ENCODE results near the gene SLC2A6. TPM values are rescaled to one million over a fixed set of nuclear protein-coding genes. Genes with fewer than 3 reads are reported as not detected.

Gene SLC2A6
- total RNA-seq, 1 donor from 2014 or later, result 9.4 TPM

- DNase-seq (ENCODE audit: low spot score), result no peak
Measured at GRCh38 chr9:133496861-133497842, 18.3 kb upstream of the SLC2A6 start.

GRCh38 chr9:133495327-133496293 is 16.7 kb upstream of the SLC2A6 start:
- DNase-seq (ENCODE audit: low spot score), result no peak

- no peak for DNase-seq (ENCODE audit: low spot score)
Measured at GRCh38 chr9:133494636-133495326, 15.9 kb upstream of the SLC2A6 start.

- no peak for DNase-seq (ENCODE audit: low spot score)
Measured at GRCh38 chr9:133493845-133494540, 15.1 kb upstream of the SLC2A6 start.

GRCh38 chr9:133493428-133493827 is 14.5 kb upstream of the SLC2A6 start:
- no peak for DNase-seq (ENCODE audit: low spot score)

GRCh38 chr9:133492061-133493021 is 13.4 kb upstream of the SLC2A6 start:
- DNase-seq (ENCODE audit: low spot score), result no peak

- no peak for DNase-seq (ENCODE audit: low spot score)
Measured at GRCh38 chr9:133491656-133491925, 12.7 kb upstream of the SLC2A6 start.

- DNase-seq (ENCODE audit: low spot score), result no peak
Measured at GRCh38 chr9:133490865-133491655, 12.2 kb upstream of the SLC2A6 start.

- no peak for DNase-seq (ENCODE audit: low spot score)
Measured at GRCh38 chr9:133490201-133490681, 11.3 kb upstream of the SLC2A6 start.

- DNase-seq (ENCODE audit: low spot score), result no peak
Measured at GRCh38 chr9:133489253-133490190, 10.6 kb upstream of the SLC2A6 start.

- no peak for DNase-seq (ENCODE audit: low spot score)
Measured at GRCh38 chr9:133488686-133489252, 9.9 kb upstream of the SLC2A6 start.

- DNase-seq (ENCODE audit: low spot score), result no peak
Measured at GRCh38 chr9:133487331-133487725, 8.4 kb upstream of the SLC2A6 start.

- DNase-seq (ENCODE audit: low spot score), result no peak
Measured at GRCh38 chr9:133485531-133486260, 6.8 kb upstream of the SLC2A6 start.

- DNase-seq (ENCODE audit: low spot score), result no peak
Measured at GRCh38 chr9:133484671-133485437, 6.0 kb upstream of the SLC2A6 start.

GRCh38 chr9:133483611-133484010 is 4.7 kb upstream of the SLC2A6 start:
- DNase-seq (ENCODE audit: low spot score), result no peak
